HG03558 (cell line): ENCODE data around the gene FOXF2.
"Not testable (repeated sequence)": the region's sequence is repeated elsewhere in the genome, so short reads cannot be mapped to it uniquely, and the experiment has no call there.

Experiments used
- ATAC-seq: cut with Tn5 transposase; IDR thresholded peaks from one replicate; pipeline ENCODE4 v1.9.1; 2021; ENCODE audit warnings: moderate number of reproducible peaks; ENCODE audit not compliant: unreplicated experiment; ENCODE audit errors: extremely low read depth

The FOXF2 gene

GRCh38 chr6:1389369-1390132, at the start of gene FOXF2:
TSS of gene FOXF2 (plus strand) at chr6:1389576. CDS start at chr6:1389948, 372 bp downstream.
- ATAC-seq = no peak

- no peak for ATAC-seq
These were observed 43.3 kb upstream of the FOXF2 start for GRCh38 chr6:1346101-1346500.

- ATAC-seq = no peak
These were observed 42.8 kb upstream of the FOXF2 start for GRCh38 chr6:1346558-1347091.

DNA sequence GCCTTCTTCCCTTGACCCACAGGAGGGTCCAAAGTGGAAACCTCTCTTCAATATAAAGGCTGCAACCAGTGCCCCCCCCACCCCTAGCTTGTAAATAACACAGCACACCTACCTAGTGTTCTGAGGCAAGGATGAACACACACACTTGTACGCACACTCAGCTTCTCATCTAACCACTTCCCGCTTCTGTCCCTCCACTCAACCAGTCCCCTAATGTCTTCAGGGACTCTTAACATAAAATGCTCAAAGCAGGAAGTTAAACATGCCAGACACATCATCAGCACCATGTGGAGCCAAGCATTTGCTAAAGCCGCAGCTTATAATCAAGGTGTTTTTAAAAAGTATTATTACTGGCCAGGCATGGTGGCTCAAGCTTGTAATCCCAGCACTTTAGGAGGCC, 42.2 kb upstream of the FOXF2 start:
- no peak for ATAC-seq

GRCh38 chr6:1348675-1349074, 40.7 kb upstream of the FOXF2 start:
- ATAC-seq = no peak

- no peak for ATAC-seq
These were observed 39.7 kb upstream of the FOXF2 start for GRCh38 chr6:1349655-1350054.

GRCh38 chr6:1351381-1352008, 37.9 kb upstream of the FOXF2 start:
- no peak for ATAC-seq

DNA sequence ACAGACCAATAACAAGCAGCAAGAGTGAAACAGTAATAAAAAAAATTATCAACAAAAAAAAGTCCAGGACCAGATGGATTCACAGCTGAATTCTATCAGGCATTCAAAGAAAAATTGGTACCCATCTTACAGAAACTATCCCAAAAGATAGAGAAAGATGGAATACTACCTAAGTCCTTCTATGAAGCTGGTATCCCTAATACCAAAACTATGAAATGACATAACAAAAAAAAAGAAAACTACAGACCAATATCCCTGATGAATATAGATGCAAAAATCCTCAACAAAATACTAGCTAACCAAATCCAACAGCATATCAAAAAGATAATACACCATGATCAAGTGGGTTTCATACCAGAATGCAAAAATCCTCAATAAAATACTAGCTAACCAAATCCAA, 34.3 kb upstream of the FOXF2 start:
- ATAC-seq = not testable (repeated sequence)

DNA sequence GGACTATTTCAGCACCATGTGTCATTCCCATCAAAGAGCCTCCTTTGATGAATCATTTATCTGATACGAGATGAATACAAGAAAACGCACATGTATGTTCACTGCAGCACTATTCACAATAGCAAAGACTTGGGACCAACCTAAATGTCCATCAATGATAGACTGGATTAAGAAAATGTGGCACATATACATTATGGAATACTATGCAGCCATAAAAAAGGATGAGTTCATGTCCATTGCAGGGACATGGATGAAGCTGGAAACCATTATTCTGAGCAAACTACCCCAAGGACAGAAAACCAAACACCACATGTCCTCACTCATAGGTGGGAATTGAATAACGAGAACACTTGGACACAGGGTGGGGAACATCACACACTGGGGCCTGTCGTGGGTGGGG, 27.7 kb upstream of the FOXF2 start:
- not testable (repeated sequence) for ATAC-seq

- ATAC-seq = no peak
These were observed 26.7 kb upstream of the FOXF2 start for GRCh38 chr6:1362643-1363042.

GRCh38 chr6:1363298-1363697, 26.1 kb upstream of the FOXF2 start:
- ATAC-seq = no peak

DNA sequence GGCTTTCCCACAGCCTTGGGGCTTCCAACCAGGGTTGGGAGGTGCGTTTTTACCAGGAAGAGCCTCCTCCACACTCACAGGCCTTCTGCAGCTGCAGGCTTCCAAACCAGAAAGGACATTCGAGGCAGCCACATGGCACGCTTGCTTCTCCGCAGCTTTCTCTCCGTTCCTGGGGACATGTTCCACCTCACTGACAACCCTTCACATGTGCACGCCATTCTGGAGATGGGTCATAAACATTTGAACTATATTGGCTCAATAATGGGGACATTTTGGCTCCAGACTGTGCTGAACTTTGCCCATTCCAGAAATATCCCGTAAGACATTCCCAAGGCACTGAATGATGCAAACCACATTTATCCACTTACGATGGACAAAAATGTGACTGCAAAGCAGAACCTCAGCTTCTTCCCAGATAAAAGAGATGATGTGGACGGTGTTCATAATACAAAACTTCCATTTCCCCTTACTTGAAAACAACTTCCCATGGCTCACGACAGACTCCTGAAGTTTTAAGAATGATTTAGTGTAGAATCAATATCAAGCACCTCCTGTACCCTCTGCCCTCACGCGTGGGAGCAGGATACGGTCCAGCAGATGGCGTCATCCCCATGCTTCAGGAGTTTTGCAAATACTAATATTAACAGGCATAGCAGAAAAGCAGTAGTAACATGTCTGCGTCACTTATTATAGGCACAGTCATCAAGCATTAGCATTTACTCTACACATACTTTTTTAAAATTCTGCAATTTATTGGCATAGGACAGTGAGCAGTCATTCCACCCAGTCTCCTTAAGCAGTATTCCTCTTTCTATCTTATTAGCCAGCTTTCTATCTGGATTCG, 25.4 kb upstream of the FOXF2 start:
- no peak for ATAC-seq

DNA sequence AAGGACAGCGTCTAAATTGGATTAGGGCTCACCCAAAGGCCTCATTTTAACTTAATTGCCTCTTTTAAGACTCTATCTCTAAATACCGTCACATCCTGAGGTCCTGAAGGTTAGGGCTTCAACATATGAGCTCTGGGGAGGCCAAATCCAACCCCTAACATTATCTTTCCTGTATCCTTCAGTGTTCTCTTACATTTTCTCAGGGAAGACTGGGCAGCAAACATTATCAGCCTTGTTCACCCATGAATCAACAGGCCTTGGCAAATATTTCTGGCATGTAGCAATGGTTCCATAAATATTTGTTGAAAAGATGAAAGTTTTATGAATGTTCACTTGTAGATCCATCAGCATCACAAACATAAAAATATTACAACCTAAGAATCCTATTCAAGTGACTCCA, 24.6 kb upstream of the FOXF2 start:
- no peak for ATAC-seq

DNA sequence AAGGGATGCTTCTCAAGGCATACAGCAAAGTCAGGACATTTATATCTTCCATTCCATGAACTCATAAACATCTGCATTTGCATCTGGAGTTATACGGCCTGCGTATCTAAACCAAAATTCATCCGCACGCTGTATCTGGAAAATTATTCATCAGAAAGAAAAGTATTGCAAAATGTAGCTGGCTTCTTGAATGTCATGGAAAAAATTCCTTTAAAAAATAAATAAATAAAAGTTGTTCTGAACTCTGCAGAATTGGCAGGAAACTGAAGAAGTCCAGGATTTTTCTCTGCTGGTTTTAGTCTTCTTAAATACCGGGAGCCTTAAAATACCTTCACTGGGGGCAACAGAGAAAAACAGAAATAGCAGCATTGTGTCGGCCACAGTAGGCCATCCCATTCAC, 23.7 kb upstream of the FOXF2 start:
- ATAC-seq = no peak

DNA sequence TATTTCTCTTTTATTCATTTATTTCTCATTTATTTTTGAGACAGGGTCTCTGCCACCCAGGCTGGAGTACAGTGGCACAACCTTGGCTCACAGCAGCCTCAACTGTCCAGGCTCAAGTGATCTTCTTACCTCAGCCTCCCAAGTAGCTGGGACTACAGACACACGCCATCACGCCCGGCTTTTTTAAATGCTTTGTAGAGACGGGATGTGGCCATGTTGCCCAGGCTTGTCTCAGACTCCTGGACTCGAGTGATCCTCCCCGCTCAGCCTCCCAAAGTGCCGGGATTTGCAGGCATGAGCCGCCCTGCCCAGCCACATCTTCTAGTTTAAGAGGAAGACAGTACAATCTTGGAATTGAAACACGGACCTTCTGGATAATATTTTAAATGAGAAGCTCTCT, 21.6 kb upstream of the FOXF2 start:
- ATAC-seq = no peak

GRCh38 chr6:1368940-1369339, 20.4 kb upstream of the FOXF2 start:
- ATAC-seq = no peak

DNA sequence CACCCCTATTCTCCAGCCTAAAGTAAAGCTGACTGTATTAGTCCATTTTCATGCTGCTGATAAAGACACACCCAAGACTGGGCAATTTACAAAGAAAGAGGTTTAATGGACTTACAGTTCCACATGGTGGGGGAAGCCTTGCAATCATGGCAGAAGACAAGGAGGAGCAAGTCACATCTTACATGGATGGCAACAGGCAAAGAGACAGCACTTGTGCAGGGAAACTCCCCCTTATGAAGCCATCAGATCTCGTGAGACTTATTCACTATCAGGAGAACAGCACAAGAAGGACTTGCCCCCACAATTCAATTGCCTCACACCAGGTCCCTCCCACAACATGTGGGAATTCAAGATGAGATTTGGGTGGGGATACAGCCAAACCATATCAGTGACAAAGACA, 19.7 kb upstream of the FOXF2 start:
- ATAC-seq = not testable (repeated sequence)

DNA sequence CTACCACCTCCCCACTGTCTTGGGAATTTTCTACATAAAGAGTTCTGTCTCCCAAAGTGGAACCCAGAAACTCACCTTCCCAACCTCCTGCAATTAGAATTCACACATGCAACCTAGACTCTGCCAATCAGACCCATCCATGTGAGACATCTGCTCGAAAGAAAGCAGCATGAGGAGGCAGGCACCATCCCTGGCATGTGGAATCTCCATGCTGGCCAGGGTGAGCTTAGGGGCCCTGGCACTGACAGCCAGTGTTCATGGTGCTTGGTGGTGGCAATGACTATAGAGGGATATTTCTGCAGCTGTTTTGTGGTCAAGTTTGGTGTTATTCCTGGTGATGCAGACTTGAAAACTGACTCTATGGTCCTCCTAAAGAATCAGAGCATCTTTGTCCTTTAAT, 17.4 kb upstream of the FOXF2 start:
- no peak for ATAC-seq

GRCh38 chr6:1372690-1373089, 16.7 kb upstream of the FOXF2 start:
- ATAC-seq = no peak

DNA sequence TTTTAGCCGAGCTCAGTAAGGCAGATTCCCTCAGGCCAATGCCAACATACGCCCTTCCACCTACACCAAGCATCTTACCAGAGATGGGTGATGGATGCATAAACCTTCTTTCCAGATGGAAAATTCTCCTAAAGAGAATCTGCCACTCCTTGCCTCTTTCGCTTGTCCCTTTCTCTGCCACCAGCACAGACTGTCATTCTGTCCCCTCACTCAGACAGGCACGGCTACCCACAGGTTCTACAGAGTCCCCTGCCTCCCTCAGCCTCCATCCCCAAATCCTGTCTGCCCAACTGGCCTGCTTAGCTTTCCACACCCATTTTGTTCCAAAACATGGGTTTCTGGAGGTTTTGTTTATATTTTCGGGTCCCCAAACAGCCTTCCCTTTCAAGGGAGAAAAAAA, 12.7 kb upstream of the FOXF2 start:
- ATAC-seq = no peak

GRCh38 chr6:1377526-1377925, 11.8 kb upstream of the FOXF2 start:
- no peak for ATAC-seq
